Head of caudate nucleus (tissue), 42 donors: ENCODE data around the gene ACADVL.

Experiments used
- DNase-seq, 42 donors: peaks; one replicate each; pipeline versions ENCODE4 v3.0.0 to v3.0.0-alpha.2; 2020 to 2021; ENCODE audit warnings: mixed read lengths in 7 of 42
- intact Hi-C: fragments of 100-400 bp; cut with DNase I; formaldehyde crosslinking; loops from one replicate; pipeline ENCODE4 v1.15.0; 2022

The ACADVL gene

DNA sequence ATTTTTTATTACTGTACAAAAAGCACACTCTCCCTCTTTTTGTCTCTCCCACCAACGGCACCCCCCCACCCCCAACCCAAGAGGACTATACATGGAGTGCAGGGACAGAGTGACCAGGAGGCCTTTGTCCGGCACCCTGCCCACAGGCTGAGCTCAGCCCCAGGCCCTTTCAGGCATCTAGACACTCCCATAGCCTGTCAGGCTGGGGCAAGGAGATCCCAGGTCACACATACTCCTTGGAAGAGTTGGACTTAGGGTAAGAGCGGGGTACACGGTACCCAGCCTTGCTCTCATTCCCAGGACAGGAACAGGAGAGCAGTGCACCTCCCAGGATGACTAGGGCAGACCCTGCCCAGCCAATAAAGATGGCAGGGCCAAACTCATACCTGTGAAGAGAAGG lies 40.4 kb downstream of the ACADVL start:
- intact Hi-C loops = no loop called here
- DNase-seq = no peak

GRCh38 chr17:7260651-7261378 lies 41.1 kb downstream of the ACADVL start:
- intact Hi-C loops = no loop called here
- DNase-seq = peak in 1 of 42 donors; percentile 23

- DNase-seq = no peak
- intact Hi-C loops = no loop called here
These were observed 41.8 kb downstream of the ACADVL start for GRCh38 chr17:7261379-7262191.

DNA sequence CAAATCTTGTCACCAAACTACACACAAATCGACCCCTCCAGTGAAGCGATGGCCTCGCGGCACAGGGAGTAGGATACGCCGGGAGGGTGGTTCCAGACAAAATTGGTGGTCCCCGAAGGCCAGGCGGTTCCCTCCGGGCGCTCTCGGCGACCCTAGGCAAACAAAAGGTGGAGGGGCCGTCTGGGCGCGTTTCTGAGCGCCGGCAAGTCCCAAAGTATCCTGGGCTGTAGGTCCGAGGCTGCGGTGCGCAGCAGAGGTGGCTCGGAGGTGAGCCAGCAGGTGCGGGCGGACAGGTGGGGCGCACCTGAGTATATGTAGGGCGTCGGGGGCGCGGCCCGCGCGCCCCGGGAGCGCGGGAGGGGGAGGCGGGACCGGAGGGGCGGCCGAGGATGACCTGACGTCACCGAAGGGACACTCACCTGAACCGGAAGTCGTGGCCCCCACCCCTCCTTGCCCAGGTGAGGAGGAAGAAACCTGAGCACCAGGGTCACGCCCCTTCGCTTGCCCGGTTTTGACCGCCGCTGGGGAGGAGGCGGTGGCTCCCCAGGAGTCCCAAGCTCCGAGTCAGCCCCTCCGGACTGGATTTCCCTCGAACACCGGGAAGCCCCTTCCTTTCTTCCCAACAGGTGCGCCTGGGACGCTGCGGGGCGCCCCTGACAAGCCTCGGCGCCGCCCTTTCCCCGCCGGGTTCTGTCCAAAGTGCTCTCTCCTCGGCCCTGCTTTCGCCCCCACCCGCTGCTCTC lies 42.6 kb downstream of the ACADVL start, which contains the start of gene CLDN7:
TSS of gene CLDN7 (minus strand) at position 287 of the 743 bp plus-strand sequence. CDS start 435 bp downstream, outside the sequence.
- no peak for DNase-seq
- intact Hi-C loops = no loop called here

DNA sequence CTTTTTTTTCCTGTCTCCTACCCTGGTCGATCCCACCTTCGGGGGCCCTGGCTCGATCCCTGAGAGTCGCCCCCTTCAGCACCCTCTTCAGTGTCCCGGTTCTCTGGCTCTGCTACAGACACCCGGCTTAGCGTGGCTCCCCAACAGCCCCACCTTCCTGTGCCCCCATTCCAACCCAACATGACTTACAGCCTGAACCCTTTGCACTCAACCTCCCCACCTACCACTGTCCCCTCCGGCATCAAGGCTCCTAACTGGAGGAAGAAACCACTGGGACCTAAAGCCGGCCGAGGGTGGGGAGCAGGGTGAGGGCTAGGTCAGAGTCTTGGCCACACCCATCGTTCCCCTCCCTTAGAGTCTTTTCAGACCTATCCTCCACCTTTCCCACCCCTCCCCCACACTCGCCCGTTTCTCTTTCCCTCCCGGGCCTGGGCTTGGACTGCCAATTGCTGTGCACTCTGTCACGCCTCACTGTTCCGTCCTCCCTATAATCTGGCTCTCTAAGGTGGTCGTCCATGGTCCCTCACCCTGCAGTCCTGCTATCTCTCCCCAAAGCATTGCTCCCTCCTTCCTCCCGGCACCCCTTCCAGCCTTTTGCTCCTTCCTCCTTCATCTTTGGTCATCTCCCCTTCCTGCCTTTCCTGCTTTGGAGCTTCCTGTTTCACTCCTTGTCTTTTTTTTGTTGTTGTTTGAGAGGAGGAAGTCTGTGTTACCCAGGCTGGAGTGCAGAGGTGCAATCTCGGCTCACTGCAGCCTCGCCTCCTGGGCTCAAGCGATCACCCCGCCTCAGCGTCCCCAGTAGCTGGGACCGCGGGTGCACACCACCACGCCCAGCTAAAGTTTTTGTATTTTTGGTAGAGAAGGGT lies 43.4 kb downstream of the ACADVL start:
- DNase-seq = no peak
- intact Hi-C loops = no loop called here

DNA sequence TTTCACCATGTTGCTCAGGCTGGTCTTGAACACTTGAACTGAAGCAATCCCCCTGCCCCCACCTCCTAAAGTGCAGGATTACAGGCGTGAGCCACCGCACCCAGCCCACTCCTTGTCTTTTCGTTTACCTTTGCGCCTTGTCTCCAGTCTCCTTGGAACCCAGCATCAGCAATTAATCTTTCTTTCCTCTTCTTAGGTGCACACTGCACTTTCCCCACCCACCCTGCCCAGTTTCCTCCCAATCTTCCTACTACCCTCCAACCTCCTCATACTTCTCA lies 44.0 kb downstream of the ACADVL start:
- intact Hi-C loops = no loop called here
- DNase-seq = no peak

DNA sequence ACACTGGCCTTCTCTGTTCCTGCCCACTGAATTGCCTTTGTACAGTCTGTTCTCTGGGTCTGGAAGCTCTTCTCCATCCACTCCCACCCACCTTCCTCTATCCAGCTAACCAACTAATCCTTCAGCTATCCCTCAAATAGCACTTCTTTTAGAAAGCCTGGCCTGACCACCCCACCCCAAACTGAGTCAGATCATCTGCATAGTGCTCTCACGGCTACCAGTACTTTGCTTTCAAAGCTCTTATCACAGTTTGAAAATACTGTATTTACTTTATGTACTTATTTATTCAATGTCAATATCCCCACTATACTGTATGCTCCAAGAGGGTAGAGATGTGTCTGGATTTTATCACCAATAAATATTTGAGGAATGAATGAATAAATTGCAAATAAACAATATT lies 47.0 kb downstream of the ACADVL start:
- intact Hi-C loops = no loop called here
- no peak for DNase-seq
